Measurements from ENCODE around the gene ZNF438.

Gene ZNF438

DNA sequence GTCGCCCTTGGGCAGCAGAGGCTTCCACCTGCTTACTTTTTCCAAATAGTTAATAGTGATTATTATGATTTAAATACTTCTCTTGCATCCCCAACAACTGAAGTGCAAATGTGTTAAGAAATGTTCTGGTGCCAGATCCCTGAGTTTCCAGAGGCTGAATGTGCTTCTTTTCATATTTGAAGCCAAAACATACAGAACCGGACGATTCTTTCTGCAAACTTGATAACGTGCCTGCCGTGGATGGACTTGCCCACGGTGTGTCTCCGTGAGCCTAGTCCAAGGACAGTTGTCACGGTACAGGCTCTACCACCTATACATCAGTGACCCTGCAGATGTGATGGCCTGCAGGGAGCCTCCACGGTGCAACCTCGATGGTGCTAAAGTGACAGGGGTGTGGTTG, 203.5 kb downstream of the ZNF438 start:
- TF ChIP-seq RARB (CRISPR knock-in tag; IDR thresholded peaks at IDR 0.05) (no peak), TOX (CRISPR knock-in tag; IDR thresholded peaks at IDR 0.05; ENCODE audit: borderline replicate concordance) (no peak), OSR1 (CRISPR knock-in tag; IDR thresholded peaks at IDR 0.05) (no peak), ISL1 (CRISPR knock-in tag; IDR thresholded peaks at IDR 0.05) (no peak), CREB5 (CRISPR knock-in tag; IDR thresholded peaks at IDR 0.05; ENCODE audit: low read depth) (no peak), BACH2 (CRISPR knock-in tag; IDR thresholded peaks at IDR 0.05; ENCODE audit: borderline replicate concordance) (no peak), CSDC2 (CRISPR knock-in tag; IDR thresholded peaks at IDR 0.05) (no peak), GLIS3 (CRISPR knock-in tag; IDR thresholded peaks at IDR 0.05) (no peak), ESRRG (CRISPR knock-in tag; IDR thresholded peaks at IDR 0.05) (no peak), ZNF565 (CRISPR knock-in tag; conservative IDR thresholded peaks at IDR 0.05; ENCODE audit: low read depth) (no peak), TSHZ2 (CRISPR knock-in tag; IDR thresholded peaks at IDR 0.05) (no peak), ZFP30 (CRISPR knock-in tag; IDR thresholded peaks at IDR 0.05) (no peak), SNAI2 (CRISPR knock-in tag; IDR thresholded peaks at IDR 0.05) (no peak)
- TF ChIP-seq, protein P1, sequence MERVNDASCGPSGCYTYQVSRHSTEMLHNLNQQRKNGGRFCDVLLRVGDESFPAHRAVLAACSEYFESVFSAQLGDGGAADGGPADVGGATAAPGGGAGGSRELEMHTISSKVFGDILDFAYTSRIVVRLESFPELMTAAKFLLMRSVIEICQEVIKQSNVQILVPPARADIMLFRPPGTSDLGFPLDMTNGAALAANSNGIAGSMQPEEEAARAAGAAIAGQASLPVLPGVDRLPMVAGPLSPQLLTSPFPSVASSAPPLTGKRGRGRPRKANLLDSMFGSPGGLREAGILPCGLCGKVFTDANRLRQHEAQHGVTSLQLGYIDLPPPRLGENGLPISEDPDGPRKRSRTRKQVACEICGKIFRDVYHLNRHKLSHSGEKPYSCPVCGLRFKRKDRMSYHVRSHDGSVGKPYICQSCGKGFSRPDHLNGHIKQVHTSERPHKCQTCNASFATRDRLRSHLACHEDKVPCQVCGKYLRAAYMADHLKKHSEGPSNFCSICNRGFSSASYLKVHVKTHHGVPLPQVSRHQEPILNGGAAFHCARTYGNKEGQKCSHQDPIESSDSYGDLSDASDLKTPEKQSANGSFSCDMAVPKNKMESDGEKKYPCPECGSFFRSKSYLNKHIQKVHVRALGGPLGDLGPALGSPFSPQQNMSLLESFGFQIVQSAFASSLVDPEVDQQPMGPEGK (CRISPR knock-in tag; IDR thresholded peaks at IDR 0.05; ENCODE audit: borderline replicate concordance) = no peak
- TF ChIP-seq, protein P2, sequence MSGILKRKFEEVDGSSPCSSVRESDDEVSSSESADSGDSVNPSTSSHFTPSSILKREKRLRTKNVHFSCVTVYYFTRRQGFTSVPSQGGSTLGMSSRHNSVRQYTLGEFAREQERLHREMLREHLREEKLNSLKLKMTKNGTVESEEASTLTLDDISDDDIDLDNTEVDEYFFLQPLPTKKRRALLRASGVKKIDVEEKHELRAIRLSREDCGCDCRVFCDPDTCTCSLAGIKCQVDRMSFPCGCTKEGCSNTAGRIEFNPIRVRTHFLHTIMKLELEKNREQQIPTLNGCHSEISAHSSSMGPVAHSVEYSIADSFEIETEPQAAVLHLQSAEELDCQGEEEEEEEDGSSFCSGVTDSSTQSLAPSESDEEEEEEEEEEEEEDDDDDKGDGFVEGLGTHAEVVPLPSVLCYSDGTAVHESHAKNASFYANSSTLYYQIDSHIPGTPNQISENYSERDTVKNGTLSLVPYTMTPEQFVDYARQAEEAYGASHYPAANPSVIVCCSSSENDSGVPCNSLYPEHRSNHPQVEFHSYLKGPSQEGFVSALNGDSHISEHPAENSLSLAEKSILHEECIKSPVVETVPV (CRISPR knock-in tag; IDR thresholded peaks at IDR 0.05) = no peak
- no peak for ATAC-seq

DNA sequence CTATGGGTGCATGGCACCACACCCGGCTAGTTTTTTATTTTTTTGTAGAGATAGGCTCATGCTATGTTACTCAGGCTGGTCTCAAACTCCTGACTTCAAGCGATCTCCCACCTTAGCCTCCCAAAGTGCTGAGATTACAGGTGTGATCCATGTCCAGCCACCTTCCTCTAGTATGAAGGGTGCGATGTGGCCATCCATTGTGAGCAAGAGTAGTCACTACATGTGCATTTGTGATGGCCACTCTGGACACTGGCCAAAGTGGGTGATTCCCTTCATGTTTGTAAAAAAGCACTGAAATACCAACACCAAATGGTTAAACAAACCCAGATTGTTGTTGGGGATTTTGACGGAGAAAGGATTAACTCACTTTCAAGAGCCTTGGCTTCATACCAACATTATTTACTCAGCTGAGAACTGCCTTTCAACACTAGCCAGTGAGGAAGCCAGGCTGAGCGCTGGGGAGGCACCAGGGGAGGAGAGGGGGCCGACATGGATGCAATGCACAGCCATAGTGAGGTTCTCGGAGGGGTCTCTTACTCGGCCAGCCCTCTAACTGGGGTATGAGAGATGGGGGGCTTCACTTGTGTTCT, 204.0 kb downstream of the ZNF438 start:
- TF ChIP-seq ISL1 (CRISPR knock-in tag; IDR thresholded peaks at IDR 0.05) (no peak), TCF4 (CRISPR knock-in tag; IDR thresholded peaks at IDR 0.05; ENCODE audit: borderline replicate concordance) (no peak), SNAI2 (CRISPR knock-in tag; IDR thresholded peaks at IDR 0.05) (no peak), TSHZ2 (CRISPR knock-in tag; IDR thresholded peaks at IDR 0.05) (no peak), ZFP30 (CRISPR knock-in tag; IDR thresholded peaks at IDR 0.05) (no peak)
- ATAC-seq = no peak

DNA sequence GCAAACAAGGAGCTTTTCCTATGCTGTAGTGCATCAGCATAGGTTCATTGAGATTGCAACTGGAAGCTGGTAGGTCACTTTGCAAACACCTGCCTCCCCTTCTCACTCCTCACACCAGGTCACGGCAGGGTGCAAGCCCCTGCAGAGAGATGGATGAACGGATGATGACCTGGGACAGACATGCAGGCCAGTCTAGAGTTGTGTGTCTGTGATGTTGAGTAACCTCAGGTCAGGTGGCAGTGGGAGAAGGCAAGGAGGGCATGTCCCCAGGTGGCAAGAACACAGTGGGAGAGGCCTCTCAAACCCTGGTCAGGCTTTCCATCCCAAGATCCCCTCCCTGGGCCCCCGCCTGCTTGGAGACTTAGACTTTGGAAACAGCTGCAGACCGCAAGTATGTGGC, 205.0 kb downstream of the ZNF438 start:
- ATAC-seq = no peak
- no peak for TF ChIP-seq OSR1 (CRISPR knock-in tag; IDR thresholded peaks at IDR 0.05)
- TF ChIP-seq, protein P2 (CRISPR knock-in tag; IDR thresholded peaks at IDR 0.05) = no peak

All from SK-N-SH treated with all-trans-retinoic acid at 6 μM for 48 hours (cell line).